Astrocyte (in vitro differentiated cells and primary cell): ENCODE results near the gene SPTLC1.

Experiments
- EZH2 ChIP-seq: IDR thresholded peaks from 2 replicates; pipeline ENCODE4 v1.6.1; 2012; ENCODE audit warnings: mild to moderate bottlenecking, low read length, inconsistent platforms; ENCODE audit not compliant: insufficient read depth
- TF ChIP-seq, protein P1 (sequence below): IDR thresholded peaks from 2 replicates; pipeline ENCODE4 v1.5.1; 2011; ENCODE audit warnings: low read depth, mild to moderate bottlenecking, inconsistent platforms, low read length, moderate library complexity; ENCODE audit not compliant: insufficient read depth

- TF ChIP-seq, protein P1, sequence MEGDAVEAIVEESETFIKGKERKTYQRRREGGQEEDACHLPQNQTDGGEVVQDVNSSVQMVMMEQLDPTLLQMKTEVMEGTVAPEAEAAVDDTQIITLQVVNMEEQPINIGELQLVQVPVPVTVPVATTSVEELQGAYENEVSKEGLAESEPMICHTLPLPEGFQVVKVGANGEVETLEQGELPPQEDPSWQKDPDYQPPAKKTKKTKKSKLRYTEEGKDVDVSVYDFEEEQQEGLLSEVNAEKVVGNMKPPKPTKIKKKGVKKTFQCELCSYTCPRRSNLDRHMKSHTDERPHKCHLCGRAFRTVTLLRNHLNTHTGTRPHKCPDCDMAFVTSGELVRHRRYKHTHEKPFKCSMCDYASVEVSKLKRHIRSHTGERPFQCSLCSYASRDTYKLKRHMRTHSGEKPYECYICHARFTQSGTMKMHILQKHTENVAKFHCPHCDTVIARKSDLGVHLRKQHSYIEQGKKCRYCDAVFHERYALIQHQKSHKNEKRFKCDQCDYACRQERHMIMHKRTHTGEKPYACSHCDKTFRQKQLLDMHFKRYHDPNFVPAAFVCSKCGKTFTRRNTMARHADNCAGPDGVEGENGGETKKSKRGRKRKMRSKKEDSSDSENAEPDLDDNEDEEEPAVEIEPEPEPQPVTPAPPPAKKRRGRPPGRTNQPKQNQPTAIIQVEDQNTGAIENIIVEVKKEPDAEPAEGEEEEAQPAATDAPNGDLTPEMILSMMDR, result no peak
- TF ChIP-seq EZH2, result no peak
These were observed 48.1 kb upstream of the SPTLC1 start for GRCh38 chr9:92163276-92163675.
